HG03025 (cell line): ENCODE data around the gene FSTL5.
A peak's percentile ranks its signal among the peaks of the same experiment; 100 is the strongest.

ENCODE experiments used
- ATAC-seq: cut with Tn5 transposase; IDR thresholded peaks from one replicate; pipeline ENCODE4 v1.9.1; 2021; ENCODE audit warnings: mild to moderate bottlenecking, moderate library complexity; ENCODE audit not compliant: unreplicated experiment, low FRiP score

The FSTL5 gene

DNA sequence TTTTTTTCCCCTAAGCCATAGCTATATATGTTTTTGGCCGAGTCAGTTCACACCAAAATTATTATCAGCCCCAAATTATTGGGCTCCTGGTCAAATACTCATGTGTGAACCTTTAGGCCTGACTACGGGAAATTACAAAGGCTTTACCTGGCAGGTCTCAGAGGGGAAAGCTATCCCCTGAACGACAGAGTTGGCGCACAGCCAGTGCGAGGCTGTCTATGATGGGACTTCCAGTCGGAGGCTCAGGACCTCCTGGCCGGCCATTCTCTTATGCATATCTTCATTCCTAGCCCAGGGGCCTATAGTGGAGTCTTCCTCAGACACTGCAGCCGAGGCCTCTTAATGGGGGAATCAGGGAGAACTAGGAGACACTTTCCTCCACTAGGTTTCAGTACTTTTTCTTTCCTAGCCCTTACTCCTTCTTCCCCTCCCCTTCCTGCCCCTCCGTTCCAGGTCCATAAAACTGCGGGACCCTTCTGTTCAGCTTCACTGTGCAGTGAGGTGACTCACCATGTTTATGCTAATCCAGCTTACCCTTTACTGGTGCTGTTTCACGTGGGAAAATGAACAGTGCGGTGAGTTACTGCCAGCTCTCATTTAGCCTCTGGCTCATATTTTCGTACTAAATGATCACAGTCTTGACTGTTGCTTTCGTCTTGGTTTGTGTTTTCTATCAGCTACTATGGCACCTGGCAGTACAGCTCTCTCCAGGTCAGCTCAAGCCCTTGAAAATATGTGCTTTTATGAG lies 533.9 kb downstream of the FSTL5 start:
- no peak for ATAC-seq

DNA sequence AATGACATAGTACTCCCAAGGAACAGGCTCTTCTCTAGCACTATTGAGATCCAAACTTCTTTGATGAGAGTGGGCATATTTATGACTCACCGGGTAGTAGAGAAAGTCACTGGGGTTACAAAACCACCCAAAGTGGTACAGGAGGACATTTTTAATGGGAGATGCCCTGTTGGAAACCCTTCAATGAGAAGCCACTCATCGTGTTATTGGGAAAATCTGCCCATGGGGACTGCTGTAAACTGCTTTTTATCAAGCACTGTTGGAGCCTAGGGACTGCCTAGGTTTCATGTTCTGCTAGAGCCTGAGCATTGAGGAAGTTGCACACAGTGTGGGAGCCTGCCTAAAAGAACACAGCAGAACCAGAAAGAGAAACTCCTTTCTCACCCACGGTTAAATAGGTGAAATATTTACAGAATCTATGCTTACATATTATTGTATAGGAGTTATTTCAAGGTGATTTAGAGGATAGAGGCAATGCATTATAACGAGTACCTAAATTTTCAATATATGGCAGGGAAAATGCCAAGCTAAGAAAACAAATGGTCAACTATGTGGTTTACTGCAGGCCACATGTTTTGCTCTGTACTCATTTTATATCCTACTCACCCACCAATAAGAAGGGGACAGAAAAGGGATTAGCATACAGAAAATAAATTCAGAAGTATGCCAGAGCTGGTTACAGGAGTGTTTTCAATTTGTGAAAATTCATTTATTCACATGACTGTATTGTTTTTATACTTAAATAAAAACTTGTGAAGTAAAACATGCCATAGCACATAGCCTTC lies 559.1 kb downstream of the FSTL5 start:
- peak; percentile 84 for ATAC-seq

DNA sequence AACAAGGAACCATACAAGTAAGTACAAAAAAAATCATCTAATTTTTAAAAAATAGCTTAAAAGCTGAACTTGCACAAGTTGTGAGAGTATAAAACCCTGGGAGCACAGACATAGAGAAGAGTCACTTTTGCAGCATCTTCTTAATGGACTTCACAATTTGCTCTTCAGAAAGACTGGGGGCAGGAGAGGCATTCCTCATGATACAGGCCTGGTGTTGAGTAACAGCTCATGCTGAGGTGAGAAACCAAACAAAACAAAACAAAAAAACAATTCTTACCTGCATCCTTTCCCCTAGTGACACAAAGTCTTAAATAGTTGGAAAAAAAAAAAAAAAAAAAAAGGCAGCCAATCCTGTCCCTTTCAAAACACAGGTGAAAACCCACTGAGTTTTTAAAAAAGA lies 562.8 kb downstream of the FSTL5 start:
- ATAC-seq = no peak

DNA sequence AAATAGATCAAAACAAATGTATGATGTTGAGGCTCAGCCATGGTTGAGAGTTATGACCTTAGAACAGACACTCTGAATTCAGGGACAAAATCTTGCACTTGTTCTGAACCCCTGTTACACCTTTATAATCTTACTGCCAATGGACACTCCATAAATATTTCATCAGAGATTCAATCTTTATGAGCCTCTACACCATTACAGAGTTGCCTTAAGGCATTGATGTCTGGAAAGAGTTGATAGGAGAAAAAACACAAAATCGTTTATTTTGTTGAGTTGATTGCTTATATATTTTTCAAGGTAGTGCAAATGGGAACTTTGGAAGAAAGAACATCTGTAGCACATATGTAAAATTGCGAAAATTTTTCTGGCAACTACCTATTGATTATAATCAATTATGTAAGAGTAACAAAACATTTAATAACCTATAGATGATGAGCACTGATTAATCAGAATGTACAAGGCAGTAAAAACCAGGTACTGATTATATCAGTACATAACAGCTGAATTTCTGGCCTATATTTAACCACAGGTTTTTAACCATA lies 568.5 kb downstream of the FSTL5 start:
- no peak for ATAC-seq

DNA sequence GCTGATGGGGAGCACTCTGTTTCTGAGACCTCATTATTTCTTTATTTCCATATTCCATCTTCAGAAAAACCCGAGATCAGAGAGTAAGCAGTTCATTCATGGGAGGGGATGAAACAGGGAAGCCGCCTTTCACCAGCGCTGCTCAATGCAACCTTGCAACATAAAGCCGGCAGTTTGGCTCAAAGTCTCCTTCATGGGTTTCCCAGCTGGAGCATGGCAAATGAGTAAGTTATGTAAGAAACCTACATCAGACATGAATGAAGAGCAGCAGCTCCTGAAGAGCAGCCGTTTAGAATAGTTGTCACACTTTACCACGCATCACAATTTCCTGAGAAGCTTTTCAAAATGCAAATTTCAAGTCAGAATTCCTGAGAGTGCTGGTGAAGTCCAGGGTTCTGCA lies 578.8 kb downstream of the FSTL5 start:
- ATAC-seq = no peak

DNA sequence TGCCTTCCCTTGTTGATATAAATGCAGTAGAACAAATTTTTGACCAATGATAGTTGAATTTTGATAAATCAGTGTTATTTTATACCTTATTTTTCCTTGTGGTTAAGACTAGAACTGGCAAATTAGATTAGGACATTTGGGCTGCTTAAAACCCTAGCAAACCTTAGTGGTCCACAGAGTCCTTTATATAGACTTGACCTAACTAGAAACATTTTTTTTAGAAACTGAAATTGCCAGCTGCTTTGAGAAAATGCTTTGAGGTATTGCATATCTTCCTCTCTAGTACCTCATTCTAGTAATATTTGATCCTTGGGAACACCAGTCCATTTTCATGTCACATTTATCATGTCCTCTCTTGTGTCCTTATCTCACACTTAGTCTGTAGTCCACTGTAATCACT lies 580.3 kb downstream of the FSTL5 start:
- no peak for ATAC-seq

DNA sequence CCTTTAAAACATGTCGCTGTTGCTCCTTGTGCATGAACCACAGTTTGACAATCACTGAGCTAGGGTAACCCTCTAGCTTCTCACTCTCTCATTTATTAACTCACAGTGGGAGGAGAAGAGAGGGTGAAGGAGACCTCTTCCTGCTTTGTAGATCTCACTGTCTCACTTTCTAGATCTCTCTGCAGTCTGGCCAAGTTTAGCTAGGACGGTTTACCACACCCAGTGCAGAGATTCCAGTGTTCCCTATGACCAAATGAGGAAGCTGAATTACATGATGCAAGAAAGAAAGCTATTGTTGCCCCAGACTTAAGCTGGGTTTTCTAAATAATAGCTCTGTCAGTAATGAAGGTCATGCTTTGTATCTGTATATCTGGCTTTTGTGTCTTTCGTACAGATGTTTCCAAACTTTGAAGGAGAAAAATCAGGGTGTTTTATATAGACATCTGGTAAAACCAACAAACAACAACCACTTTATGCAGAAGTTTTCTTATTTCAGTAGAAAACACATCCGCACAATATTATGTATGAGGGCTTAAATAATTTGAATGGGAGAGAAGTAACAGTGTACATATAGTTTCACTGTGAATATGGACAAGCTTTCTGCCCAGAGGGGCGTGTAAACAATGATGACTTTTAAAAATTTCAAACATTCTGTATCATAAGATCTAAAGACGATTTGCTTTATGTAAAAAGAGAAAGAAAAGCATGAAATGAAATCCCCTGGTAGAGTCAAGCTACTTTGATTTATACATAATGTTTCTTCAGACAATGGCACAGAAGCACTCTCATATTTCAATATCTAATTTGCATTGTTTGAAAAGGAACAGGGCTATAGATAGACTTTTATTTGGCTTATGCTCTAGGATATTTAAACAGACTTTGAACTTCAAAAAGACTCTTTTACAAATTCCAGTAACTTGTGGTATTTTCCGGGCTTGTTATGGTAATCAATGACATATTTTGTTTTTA lies 582.3 kb downstream of the FSTL5 start:
- no peak for ATAC-seq

DNA sequence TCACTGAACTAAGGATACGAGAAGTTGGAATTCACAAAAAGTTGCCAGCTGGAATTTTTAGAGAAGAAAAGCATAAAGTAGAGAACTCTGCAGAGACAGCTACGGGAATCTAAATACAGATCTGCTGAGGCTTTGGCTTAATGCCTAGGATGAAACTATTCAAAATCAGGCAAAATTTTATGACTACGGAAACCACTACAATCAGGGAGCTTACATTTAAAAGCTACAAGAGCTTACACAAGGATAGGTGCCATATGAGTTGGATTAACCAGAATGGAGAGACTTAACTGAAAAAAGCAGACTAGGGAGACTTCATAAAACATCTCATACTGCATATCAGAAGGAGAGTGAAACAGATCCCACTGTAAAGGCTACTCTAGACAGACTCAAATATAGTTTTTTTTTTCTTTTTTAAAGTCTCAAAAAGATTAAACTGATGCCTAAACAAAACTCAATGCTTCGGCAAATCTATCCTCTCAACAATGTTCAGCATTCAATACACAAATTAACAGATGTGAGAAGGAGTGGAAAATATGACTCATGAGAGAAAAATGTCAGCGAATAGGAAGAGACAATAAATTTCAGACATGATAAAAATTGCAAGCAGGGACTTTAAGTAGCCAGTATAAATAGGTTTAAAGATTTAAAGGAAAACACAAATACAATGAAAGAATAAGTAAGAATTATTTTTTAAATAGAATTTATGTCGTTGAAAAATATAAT lies 586.1 kb downstream of the FSTL5 start:
- ATAC-seq = no peak

DNA sequence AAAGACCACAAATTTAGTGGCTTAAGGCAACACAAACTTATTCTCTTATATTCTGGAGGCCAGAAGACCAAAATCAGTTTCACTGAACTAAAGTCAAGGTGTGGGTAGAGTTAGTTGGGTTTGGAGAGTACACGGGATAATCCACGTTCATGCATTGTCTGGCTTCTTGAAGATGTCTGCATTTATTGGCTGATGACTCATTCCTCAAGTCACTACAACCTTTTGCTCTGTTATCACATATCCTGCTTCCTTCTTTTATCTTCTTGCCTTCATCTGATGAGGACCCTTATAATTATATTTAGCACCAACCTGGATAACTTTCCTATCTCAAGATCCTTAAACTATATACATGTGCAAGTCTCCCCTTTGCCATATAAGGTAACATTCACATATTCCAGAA lies 590.0 kb downstream of the FSTL5 start:
- ATAC-seq = no peak

DNA sequence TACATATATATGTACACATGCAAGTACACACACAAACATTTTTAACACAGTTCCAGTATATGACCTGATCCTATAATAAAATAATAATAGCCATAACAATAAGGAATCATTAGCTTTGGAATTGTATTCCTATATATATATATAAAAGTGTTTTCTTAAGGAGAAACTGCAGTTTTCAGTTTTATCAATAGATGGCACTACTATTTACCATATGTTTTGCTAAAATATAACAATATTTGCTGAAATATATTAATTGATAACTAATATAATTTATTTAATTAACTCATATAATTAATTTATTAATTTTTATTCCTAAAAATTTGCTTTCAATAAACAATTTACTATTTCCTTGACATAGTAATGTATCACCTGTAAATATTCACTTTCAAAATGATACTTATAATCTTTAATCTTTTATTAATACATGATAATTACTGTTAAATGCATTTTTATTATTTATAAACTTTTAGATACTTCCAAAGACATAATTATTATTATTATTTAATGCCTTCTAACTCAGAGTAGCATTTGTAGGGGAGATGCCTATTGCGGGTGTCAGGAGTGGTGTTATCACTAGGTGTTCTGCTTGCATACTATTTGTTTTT lies 599.5 kb downstream of the FSTL5 start:
- no peak for ATAC-seq

DNA sequence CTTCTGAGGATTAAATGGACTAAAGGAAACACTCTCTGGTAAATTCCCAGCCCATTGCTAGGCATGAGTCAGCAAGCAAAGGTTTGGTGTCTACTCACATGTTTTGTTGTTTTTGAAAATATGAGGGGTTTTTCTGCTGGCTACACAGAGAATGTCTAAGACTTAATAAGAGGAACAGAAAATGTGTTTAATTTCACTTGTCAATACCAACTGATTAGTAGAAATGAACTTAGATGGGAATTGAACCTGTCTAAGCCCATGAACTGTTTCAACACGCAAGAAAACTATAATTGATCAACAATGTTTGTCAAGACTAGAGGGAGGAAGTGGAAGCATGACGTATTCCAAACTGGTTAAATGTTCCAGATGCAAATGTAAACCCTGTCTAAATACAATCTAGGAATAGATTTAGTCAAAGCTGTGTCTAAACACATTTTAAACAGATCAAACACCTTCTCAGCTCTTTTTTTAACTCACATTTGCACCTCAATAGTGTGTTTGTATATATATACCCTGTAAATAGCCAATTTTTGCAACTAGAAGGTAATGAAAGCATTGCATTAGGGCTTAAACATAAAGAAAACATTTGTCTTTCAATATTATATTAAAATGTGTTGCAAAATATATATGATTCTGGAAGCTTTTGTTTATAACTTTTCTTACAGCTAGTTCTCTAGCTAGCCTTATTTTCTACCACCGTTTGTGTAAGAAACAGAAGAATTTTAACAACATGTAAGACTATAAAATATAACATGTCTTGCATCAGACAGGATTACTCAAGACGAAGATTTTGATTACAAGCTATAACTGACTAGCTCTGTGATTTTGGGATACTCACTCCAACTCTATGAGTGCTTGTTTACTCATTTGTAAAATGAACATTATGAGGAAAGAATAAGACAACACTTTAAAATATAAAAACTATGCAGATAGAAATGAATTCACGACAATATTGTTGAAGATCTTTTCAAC lies 607.8 kb downstream of the FSTL5 start:
- peak; percentile 90 for ATAC-seq

DNA sequence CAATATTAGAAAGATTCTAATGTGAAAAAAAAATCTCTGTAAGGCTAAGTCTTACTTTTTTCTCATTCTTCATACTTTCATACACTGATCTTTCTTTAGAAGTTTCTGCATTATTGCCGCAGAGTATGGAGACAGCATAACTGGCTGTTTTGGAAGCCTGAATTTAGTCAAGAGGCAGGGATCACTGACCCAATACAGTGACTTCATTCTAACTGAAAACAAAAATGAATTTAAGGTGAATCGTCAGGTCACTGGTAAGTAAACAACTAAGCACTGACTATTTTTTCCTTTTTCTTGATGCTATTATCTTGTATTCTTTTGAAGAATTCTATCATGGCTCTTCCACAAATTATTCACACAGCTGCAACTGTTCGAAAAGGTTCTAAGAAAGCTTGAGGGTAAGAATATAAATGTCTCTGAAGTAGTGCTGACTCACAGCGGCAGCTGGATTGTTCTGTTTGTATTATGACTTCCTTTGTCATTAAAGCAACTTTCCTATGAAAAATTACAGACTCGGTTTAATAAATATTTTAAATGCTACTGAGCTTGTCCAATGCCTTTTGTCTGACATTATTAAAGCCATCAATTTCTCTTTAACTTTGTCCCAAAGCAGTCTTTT lies 609.3 kb downstream of the FSTL5 start:
- no peak for ATAC-seq

DNA sequence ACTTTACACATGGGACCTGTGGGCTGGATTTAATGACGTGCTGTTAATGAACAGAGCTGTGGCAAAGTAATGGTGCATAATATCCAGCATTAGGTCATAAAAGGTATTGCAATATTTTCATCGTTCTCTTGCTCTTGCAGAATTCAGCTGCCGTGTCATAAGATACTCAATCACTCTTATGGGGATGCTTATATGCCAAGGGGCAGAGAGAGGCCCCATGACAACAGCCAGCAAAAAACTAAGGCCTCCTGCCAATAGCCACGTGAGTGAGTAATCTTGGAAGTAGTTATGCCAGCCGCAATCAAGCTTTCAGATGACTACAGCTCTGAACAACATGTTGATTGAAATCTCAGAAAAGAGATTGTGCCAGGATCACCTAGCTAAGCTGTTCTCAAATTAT lies 616.9 kb downstream of the FSTL5 start:
- no peak for ATAC-seq

DNA sequence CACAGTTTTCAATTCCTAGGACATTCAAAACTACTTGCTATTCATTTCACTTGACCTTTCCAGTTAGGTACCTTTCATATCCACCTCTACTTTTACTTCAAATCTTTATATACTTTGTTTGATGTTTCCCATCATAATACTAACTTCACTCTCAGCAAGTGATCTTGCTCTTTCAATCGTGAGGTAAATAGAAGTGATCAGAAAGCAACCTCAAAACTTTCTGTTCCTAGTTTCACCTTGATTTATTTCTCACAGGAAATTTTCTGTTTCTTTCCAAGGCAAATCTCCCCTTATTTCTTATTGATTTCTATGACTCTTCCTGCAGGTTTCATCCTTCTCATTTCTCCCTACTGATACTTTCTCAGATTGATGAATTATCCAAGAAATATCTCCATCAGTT lies 623.5 kb downstream of the FSTL5 start:
- no peak for ATAC-seq

DNA sequence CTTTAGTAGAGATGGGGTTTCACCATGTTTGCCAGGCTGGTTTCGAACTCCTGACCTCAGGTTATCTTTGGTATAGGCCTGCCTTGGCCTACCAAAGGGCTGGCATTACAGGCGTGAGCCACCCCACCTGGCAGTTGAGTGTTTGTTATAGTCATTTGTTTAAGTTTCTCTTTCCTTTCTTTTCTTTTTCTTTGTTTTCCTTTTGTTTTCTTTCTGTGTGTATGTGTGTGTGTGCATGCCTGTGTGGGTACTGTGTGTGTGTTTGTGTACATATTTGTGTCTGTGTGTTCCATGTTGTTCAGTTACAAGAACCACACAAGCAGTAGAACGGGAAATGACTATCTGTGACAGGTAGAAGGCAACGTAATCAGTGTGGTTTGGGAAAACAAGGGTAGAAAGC lies 624.9 kb downstream of the FSTL5 start:
- ATAC-seq = no peak

DNA sequence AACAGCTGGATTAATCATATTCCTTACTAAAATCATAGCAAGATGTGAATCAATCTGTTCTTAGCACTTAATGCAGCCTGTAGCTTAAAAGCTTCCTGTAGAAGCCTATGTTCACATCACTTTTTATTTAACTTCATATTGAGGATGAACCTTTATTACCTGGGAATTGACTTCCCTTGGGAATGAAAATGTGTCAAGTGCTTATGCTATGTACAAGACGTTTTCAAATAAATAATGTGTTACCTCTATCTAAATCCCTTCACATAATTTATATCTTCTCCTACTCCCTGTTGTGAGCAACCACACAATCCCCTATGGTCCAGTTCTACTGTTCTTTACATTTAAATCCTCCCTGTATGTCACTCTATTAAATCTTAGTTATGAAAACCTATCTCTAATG lies 633.1 kb downstream of the FSTL5 start:
- no peak for ATAC-seq

DNA sequence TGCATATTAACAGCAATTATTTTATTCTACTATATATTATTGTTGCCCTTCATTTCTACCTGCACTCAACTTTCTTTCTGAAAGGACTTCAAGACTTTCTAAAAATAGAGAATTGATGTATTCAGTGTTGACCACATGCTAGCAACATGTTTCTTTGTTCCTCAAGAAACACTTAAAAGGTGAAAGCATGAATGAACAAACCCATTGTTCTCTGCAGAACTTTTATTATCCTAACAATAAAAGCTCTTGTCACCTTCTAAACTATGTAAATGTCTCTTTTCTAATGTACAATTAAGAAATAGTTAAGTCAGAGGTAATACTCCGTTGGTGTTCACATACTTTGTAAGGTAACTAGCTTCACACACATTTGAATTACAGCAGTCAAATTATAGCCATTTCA lies 638.7 kb downstream of the FSTL5 start:
- ATAC-seq = no peak

DNA sequence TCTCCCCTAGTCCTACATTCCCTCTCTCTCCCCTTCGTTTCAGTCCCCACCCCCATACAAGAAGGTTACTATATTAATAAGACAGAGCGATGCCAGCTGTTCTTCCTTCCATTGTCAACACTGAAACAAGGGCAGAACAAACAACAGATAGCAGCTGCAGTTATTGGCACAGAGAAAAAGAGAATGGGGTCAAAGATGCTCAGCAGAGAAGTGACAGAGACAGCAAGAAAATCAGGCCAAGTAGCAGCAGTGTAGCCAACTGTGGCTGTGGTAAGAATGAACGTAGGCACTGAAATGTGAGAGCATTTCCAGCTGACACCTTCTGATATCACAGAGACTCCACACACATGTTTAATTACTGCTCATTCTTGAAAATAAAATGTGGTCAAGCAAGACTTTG lies 641.8 kb downstream of the FSTL5 start:
- no peak for ATAC-seq
